OCI-LY3 (cell line): ENCODE results near the gene HIVEP3.
A peak's percentile ranks its signal among the peaks of the same experiment; 100 is the strongest.

Experiments used
- H2AFZ ChIP-seq: fragments of 200-600, 300-600 bp; shearing (Covaris generic); 2 replicates; pipeline ENCODE4 v1.6.0; 2014; ENCODE audit warnings: antibody characterized with exemption, low read depth, low read length
- H3K27ac ChIP-seq: fragments of 200-600, 300-600 bp; sonication (generic); 2 replicates; pipeline ENCODE4 v1.5.1; 2014; ENCODE audit warnings: mild to moderate bottlenecking, low read length, moderate library complexity, mixed read lengths
- H3K27me3 ChIP-seq: fragments of 200-600, 300-600 bp; sonication (generic); 2 replicates; pipeline ENCODE4 v1.6.1; 2014; ENCODE audit warnings: low read depth, low read length, mixed read lengths
- H3K36me3 ChIP-seq: fragments of 200-600, 300-600 bp; sonication (generic); replicated peaks from 2 replicates; pipeline ENCODE3; 2014; ENCODE audit warnings: low read depth, low read length, mixed read lengths
- H3K4me1 ChIP-seq: fragments of 300-600, 200-600 bp; sonication (generic); 2 replicates; pipeline ENCODE4 v1.6.1; 2014; ENCODE audit warnings: low read length, mixed read lengths
- H3K4me2 ChIP-seq: fragments of 200-600, 300-600 bp; sonication (generic); 2 replicates; pipeline ENCODE4 v1.6.1; 2014; ENCODE audit warnings: low read length, mixed read lengths
- H3K4me3 ChIP-seq: fragments of 300-600, 200-600 bp; sonication (generic); 2 replicates; pipeline ENCODE4 v1.5.1; 2014; ENCODE audit warnings: antibody characterized with exemption, mild to moderate bottlenecking, low read length, moderate library complexity
- H3K79me2 ChIP-seq: fragments of 300-600, 200-600 bp; shearing (Covaris generic); 2 replicates; pipeline ENCODE4 v1.6.1; 2014; ENCODE audit warnings: mild to moderate bottlenecking, low read length, mixed read lengths
- H3K9ac ChIP-seq: fragments of 300-600, 200-600 bp; shearing (Covaris generic); 2 replicates; pipeline ENCODE4 v1.6.0; 2014; ENCODE audit warnings: mild to moderate bottlenecking, low read length, moderate library complexity
- H3K9me3 ChIP-seq: fragments of 200-600, 300-600 bp; shearing (Covaris generic); 2 replicates; pipeline ENCODE4 v1.6.1; 2014; ENCODE audit warnings: low read length, mixed read lengths; ENCODE audit not compliant: insufficient read depth
- H4K20me1 ChIP-seq: fragments of 200-600, 300-600 bp; sonication (generic); 2 replicates; pipeline ENCODE4 v1.6.1; 2016; ENCODE audit warnings: low read length, mixed read lengths; ENCODE audit not compliant: insufficient read depth
- EZH2phosphoT487 ChIP-seq: fragments of 200-600 bp; shearing (Covaris generic); IDR thresholded peaks from 2 replicates; pipeline ENCODE4 v1.6.1; 2018; ENCODE audit warnings: antibody characterized with exemption, mixed run types, low read depth
- TF ChIP-seq, protein P1 (sequence below): fragments of 200-600, 300-600 bp; sonication (generic); IDR thresholded peaks from 2 replicates; pipeline ENCODE4 v1.5.1; 2014; ENCODE audit warnings: antibody characterized with exemption, low read length, low read depth

The HIVEP3 gene

DNA sequence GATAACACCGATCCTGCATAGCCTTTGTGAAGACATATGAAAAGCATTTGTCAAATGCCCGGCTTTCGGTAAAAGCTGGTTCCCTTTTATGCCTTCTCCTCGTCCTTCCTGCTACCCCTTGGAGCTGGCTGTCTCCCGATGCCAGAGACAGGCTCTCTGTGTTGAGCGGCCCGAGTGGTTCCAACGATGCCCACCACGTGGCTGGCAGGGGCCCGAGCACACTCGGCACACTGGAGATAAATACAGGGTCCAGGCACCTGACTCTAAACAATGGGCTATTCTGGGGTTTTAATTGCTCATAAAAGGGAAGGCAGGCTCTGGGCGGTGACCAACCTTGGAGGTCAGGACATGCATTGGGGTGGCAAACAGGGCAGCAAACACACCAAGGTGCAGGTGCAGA, 207.1 kb downstream of the HIVEP3 start:
- H3K4me1 ChIP-seq, result peaks cover 40% of the 10 kb centered on the region
- TF ChIP-seq, protein P1, sequence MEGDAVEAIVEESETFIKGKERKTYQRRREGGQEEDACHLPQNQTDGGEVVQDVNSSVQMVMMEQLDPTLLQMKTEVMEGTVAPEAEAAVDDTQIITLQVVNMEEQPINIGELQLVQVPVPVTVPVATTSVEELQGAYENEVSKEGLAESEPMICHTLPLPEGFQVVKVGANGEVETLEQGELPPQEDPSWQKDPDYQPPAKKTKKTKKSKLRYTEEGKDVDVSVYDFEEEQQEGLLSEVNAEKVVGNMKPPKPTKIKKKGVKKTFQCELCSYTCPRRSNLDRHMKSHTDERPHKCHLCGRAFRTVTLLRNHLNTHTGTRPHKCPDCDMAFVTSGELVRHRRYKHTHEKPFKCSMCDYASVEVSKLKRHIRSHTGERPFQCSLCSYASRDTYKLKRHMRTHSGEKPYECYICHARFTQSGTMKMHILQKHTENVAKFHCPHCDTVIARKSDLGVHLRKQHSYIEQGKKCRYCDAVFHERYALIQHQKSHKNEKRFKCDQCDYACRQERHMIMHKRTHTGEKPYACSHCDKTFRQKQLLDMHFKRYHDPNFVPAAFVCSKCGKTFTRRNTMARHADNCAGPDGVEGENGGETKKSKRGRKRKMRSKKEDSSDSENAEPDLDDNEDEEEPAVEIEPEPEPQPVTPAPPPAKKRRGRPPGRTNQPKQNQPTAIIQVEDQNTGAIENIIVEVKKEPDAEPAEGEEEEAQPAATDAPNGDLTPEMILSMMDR, result no peak
- TF ChIP-seq EZH2phosphoT487, result no peak
- no peak overlapping the region for H3K27ac ChIP-seq
- no peaks in the 10 kb centered on the region for H3K27me3 ChIP-seq
- H3K4me2 ChIP-seq, result no peak overlapping the region
- no peaks in the 10 kb centered on the region for H3K36me3 ChIP-seq
- no peak overlapping the region for H3K9ac ChIP-seq
- H3K4me3 ChIP-seq, result no peak overlapping the region
- no peaks in the 10 kb centered on the region for H4K20me1 ChIP-seq
- no peak overlapping the region for H2AFZ ChIP-seq
- 0 out of 2 replicates have a peak, but pooled peaks cover 2% of the 10 kb centered on the region for H3K79me2 ChIP-seq
- H3K9me3 ChIP-seq, result no peaks in the 10 kb centered on the region

DNA sequence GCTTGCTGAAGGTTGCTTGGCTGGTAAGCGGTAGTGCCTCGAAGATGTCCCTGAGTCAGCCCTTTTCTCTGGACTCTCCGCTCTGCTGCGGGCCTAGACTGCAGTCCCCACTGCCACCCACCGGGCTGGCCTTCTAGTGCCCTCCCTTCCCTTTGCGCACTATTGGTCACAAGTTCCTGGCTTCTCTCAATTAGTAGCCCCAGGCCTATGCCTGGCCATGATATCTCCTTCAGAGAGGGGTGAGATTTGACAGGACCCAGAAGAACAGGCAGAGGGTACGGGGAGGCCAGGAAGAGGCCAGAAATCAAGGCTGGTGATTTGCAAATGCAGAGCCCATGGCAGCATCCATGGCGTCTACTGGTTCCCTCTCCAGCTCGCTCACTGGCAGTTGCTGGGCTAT, 207.7 kb downstream of the HIVEP3 start:
- peaks cover 34% of the 10 kb centered on the region for H3K4me1 ChIP-seq
- no peak overlapping the region for H3K4me3 ChIP-seq
- 0 out of 2 replicates have a peak, but pooled peaks cover 2% of the 10 kb centered on the region for H3K79me2 ChIP-seq
- H3K9me3 ChIP-seq, result no peaks in the 10 kb centered on the region
- no peak overlapping the region for H3K27ac ChIP-seq
- no peaks in the 10 kb centered on the region for H4K20me1 ChIP-seq
- no peak overlapping the region for H3K4me2 ChIP-seq
- no peak overlapping the region for H2AFZ ChIP-seq
- H3K27me3 ChIP-seq, result no peaks in the 10 kb centered on the region
- no peaks in the 10 kb centered on the region for H3K36me3 ChIP-seq
- H3K9ac ChIP-seq, result no peak overlapping the region
- TF ChIP-seq EZH2phosphoT487, result no peak
- TF ChIP-seq, protein P1, result no peak

DNA sequence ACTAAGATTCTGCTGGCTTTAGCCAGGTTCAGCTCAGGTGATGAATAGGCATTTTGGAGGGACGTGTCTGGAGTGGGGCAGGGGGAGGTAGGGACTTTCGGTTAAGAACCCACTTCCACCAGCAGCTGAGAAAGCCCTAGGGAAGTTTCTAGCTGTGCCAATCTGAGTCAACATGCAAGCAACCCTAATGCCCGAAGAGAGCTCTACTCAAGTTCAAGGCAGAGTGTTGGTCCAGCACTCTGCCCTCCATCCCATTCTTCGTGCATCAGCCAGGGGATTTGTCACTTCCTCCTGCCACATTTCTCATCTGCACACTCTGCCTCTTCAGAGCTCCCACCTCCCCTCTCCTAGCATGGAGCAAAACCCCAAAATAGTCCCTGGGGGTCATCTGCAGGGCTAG, 208.8 kb downstream of the HIVEP3 start:
- no peak overlapping the region for H2AFZ ChIP-seq
- H3K27me3 ChIP-seq, result no peaks in the 10 kb centered on the region
- H3K4me1 ChIP-seq, result peaks cover 29% of the 10 kb centered on the region
- H3K9ac ChIP-seq, result no peak overlapping the region
- no peaks in the 10 kb centered on the region for H3K9me3 ChIP-seq
- no peaks in the 10 kb centered on the region for H3K36me3 ChIP-seq
- TF ChIP-seq EZH2phosphoT487, result no peak
- TF ChIP-seq, protein P1, result no peak
- H3K4me3 ChIP-seq, result no peak overlapping the region
- H3K4me2 ChIP-seq, result peak overlapping the region; percentile 53
- H3K79me2 ChIP-seq, result 0 out of 2 replicates have a peak, but pooled peaks cover 2% of the 10 kb centered on the region
- no peak overlapping the region for H3K27ac ChIP-seq
- H4K20me1 ChIP-seq, result no peaks in the 10 kb centered on the region

DNA sequence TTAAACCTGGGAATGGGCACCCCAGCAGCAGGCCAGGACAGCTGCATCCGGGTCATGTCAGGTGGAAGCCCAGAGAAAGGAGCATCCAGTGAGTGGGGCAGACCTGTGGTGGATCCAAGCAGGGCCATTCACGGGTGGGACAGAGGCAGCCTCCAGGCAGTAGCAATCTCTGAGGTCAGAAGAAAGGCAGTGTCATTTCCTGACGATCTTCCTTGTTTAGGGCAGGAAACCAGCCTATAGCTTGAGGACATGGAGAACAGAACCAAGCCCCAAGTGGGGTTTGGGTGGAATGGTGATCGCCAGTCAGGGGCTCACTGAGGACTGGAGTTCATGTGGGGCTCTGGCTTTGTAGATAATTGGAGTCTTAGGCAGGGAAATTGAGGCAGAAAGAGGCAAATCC, 209.4 kb downstream of the HIVEP3 start:
- H3K27ac ChIP-seq, result no peak overlapping the region
- no peak overlapping the region for H3K9ac ChIP-seq
- H3K79me2 ChIP-seq, result 0 out of 2 replicates have a peak, but pooled peaks cover 2% of the 10 kb centered on the region
- H3K4me2 ChIP-seq, result peak overlapping the region; percentile 53
- no peak overlapping the region for H2AFZ ChIP-seq
- no peaks in the 10 kb centered on the region for H3K36me3 ChIP-seq
- no peak overlapping the region for H3K4me3 ChIP-seq
- H3K4me1 ChIP-seq, result peaks cover 29% of the 10 kb centered on the region
- H3K9me3 ChIP-seq, result no peaks in the 10 kb centered on the region
- no peaks in the 10 kb centered on the region for H4K20me1 ChIP-seq
- H3K27me3 ChIP-seq, result no peaks in the 10 kb centered on the region
- TF ChIP-seq, protein P1, result no peak
- no peak for TF ChIP-seq EZH2phosphoT487
